SK-N-SH (cell line): ENCODE results near the gene ADAMTS2. TPM values are rescaled to one million over a fixed set of nuclear protein-coding genes. Genes with fewer than 3 reads are reported as not detected.
A peak's percentile ranks its signal among the peaks of the same experiment; 100 is the strongest.

ENCODE experiments used
- CTCF ChIA-PET: fragments of 300-600, 350-600 bp; formaldehyde crosslinking; extraction: SDS; loops from one replicate; lab custom pipeline; 2021; lab: Yijun Ruan, JAX
- POLR2A ChIA-PET: fragments of 350-600 bp; sonication (Branson Sonifier 250); formaldehyde crosslinking; extraction: SDS; loops from one replicate; lab custom pipeline; 2020; ENCODE audit warnings: antibody characterized with exemption, inconsistent platforms; lab: Yijun Ruan, JAX
- DNase-seq: peaks from one replicate; pipeline ENCODE4 v3.0.0; 2012
- H2AFZ ChIP-seq: fragments of 200-600 bp; sonication (generic); 2 replicates; pipeline ENCODE4 v1.8.1; 2016; ENCODE audit warnings: antibody characterized with exemption, mild to moderate bottlenecking, low read depth
- H3F3A ChIP-seq: fragments of 200-600 bp; sonication (generic); replicated peaks from 2 replicates; pipeline ENCODE3; 2016; ENCODE audit warnings: antibody characterized with exemption, mild to moderate bottlenecking; ENCODE audit not compliant: insufficient read depth
- H3K27ac ChIP-seq, 2 experiments: fragments of 200-500 bp in 1 of 2; fragments of 200-600 bp in 1 of 2; sonication (Bioruptor generic) in 1 of 2; sonication (generic), shearing (Covaris generic) in 1 of 2; 2 replicates each; pipeline versions ENCODE4 v1.5.1 to v1.6.1; 2014 to 2016; ENCODE audit warnings: low read depth in 2 of 2, inconsistent platforms in 1 of 2, low read length in 1 of 2, mild to moderate bottlenecking in 1 of 2, mixed read lengths in 1 of 2
- H3K27me3 ChIP-seq: fragments of 200-600 bp; sonication (generic), shearing (Covaris generic); 2 replicates; pipeline ENCODE4 v1.6.1; 2016; ENCODE audit warnings: mixed run types; ENCODE audit not compliant: insufficient read depth
- H3K36me3 ChIP-seq, 2 experiments: fragments of 200-500 bp in 1 of 2; fragments of 200-600 bp in 1 of 2; sonication (Bioruptor generic) in 1 of 2; sonication (generic) in 1 of 2; replicated peaks in 1 of 2; 2 replicates each; pipeline versions ENCODE3 to v1.5.1; 2014 to 2016; ENCODE audit warnings: low read length in 1 of 2, mild to moderate bottlenecking in 1 of 2; ENCODE audit not compliant: insufficient read depth in 2 of 2, control insufficient read depth in 1 of 2
- H3K4me1 ChIP-seq, 2 experiments: fragments of 200-500 bp in 1 of 2; fragments of 200-600 bp in 1 of 2; sonication (Bioruptor generic) in 1 of 2; sonication (generic), shearing (Covaris generic) in 1 of 2; 2 replicates each; pipeline versions ENCODE4 v1.5.1 to v1.6.1; 2014 to 2016; ENCODE audit warnings: low read depth in 1 of 2, low read length in 1 of 2, mixed run types in 1 of 2; ENCODE audit not compliant: insufficient read depth in 2 of 2, control insufficient read depth in 1 of 2
- H3K4me2 ChIP-seq: fragments of 200-600 bp; sonication (generic), shearing (Covaris generic); 2 replicates; pipeline ENCODE4 v1.6.1; 2017; ENCODE audit warnings: mixed run types
- H3K4me3 ChIP-seq, 2 experiments: fragments of 200-500 bp in 1 of 2; fragments of 200-600 bp in 1 of 2; sonication (Bioruptor generic) in 1 of 2; sonication (generic), shearing (Covaris generic) in 1 of 2; 2 replicates each; pipeline versions ENCODE4 v1.5.1 to v1.8.1; 2014 to 2016; ENCODE audit warnings: low read depth in 2 of 2, inconsistent platforms in 1 of 2, low read length in 1 of 2, mild to moderate bottlenecking in 1 of 2, mixed read lengths in 1 of 2, moderate library complexity in 1 of 2
- H3K79me2 ChIP-seq: fragments of 200-600 bp; sonication (generic); 2 replicates; pipeline ENCODE4 v1.8.1; 2017; ENCODE audit warnings: mild to moderate bottlenecking; ENCODE audit not compliant: insufficient read depth
- H3K9ac ChIP-seq: fragments of 200-600 bp; sonication (generic); 2 replicates; pipeline ENCODE4 v1.6.1; 2017; ENCODE audit warnings: mixed run types
- H3K9me2 ChIP-seq: fragments of 200-600 bp; sonication (generic); 2 replicates; pipeline ENCODE4 v1.6.1; 2017; ENCODE audit warnings: mixed run types
- H3K9me3 ChIP-seq: fragments of 200-600 bp; sonication (generic); 2 replicates; pipeline ENCODE4 v1.6.1; 2017; ENCODE audit warnings: mixed run types, mild to moderate bottlenecking, moderate library complexity
- H4K20me1 ChIP-seq: fragments of 200-600 bp; sonication (generic); 2 replicates; pipeline ENCODE4 v1.6.1; 2017; ENCODE audit warnings: mild to moderate bottlenecking, mixed run types; ENCODE audit not compliant: insufficient read depth
- CTCF ChIP-seq: fragments of 200-600 bp; sonication (generic); IDR thresholded peaks from 2 replicates; pipeline ENCODE4 v1.6.1; 2017; ENCODE audit warnings: antibody characterized with exemption, mild to moderate bottlenecking, moderate library complexity
- ELF1 ChIP-seq: IDR thresholded peaks from 2 replicates; pipeline ENCODE4 v1.4.0; 2012
- EP300 ChIP-seq, 2 experiments: IDR thresholded peaks; 2 replicates each; pipeline versions ENCODE4 v1.4.0 to v1.6.1; 2012; ENCODE audit warnings: borderline replicate concordance in 1 of 2, low read depth in 1 of 2, low read length in 1 of 2
- FOSL2 ChIP-seq: IDR thresholded peaks from 2 replicates; pipeline ENCODE4 v1.4.0; 2012; ENCODE audit warnings: low read depth, mild to moderate bottlenecking, moderate library complexity, borderline replicate concordance
- FOXJ3 ChIP-seq: sonication (generic); formaldehyde crosslinking; IDR thresholded peaks from 2 replicates; pipeline ENCODE4 v1.5.1; 2020; ENCODE audit warnings: mild to moderate bottlenecking, missing genetic modification reagents
- FOXM1 ChIP-seq: IDR thresholded peaks from 2 replicates; pipeline ENCODE4 v1.4.0; 2012; ENCODE audit warnings: low read depth, mild to moderate bottlenecking
- JUND ChIP-seq: IDR thresholded peaks from 2 replicates; pipeline ENCODE4 v1.4.0; 2012
- MAX ChIP-seq: IDR thresholded peaks from 2 replicates; pipeline ENCODE4 v1.4.0; 2012; ENCODE audit warnings: low read depth
- MEF2A ChIP-seq: IDR thresholded peaks from 2 replicates; pipeline ENCODE4 v1.4.0; 2012; ENCODE audit warnings: low read depth, borderline replicate concordance
- POLR2AphosphoS5 ChIP-seq: IDR thresholded peaks from 2 replicates; pipeline ENCODE4 v1.6.1; 2012; ENCODE audit warnings: low read depth, low read length
- RAD21 ChIP-seq: IDR thresholded peaks from 2 replicates; pipeline ENCODE4 v1.6.1; 2012; ENCODE audit warnings: mild to moderate bottlenecking, low read length
- REST ChIP-seq: IDR thresholded peaks from 2 replicates; pipeline ENCODE4 v1.6.1; 2012; ENCODE audit warnings: mild to moderate bottlenecking, low read depth, low read length, moderate library complexity
- RFX5 ChIP-seq: IDR thresholded peaks from 2 replicates; pipeline ENCODE4 v1.6.1; 2012; ENCODE audit warnings: mild to moderate bottlenecking, improper control_type of control experiment, low read length
- RXRA ChIP-seq: IDR thresholded peaks from 2 replicates; pipeline ENCODE4 v1.4.0; 2012; ENCODE audit warnings: low read depth, mild to moderate bottlenecking, borderline replicate concordance
- TAF1 ChIP-seq: IDR thresholded peaks from 2 replicates; pipeline ENCODE4 v1.6.1; 2012; ENCODE audit warnings: low read depth, mild to moderate bottlenecking, low read length, moderate library complexity, borderline replicate concordance
- TCF12 ChIP-seq: IDR thresholded peaks from 2 replicates; pipeline ENCODE4 v1.4.0; 2012
- TEAD4 ChIP-seq: IDR thresholded peaks from 2 replicates; pipeline ENCODE4 v1.4.0; 2012; ENCODE audit warnings: mild to moderate bottlenecking, borderline replicate concordance; ENCODE audit not compliant: insufficient read depth
- USF2 ChIP-seq: fragments of 150-350 bp; IDR thresholded peaks from 2 replicates; pipeline ENCODE4 v1.6.1; 2017; ENCODE audit warnings: antibody characterized with exemption, low read length, low read depth, borderline replicate concordance
- ZBTB33 ChIP-seq: IDR thresholded peaks from 2 replicates; pipeline ENCODE4 v1.4.0; 2012; ENCODE audit warnings: low read depth, borderline replicate concordance
- WGBS: methylation state at CpG from one replicate; pipeline ENCODE4 v1.1.6; 2017; ENCODE audit warnings: low lambda C conversion rate; 5-methylcytosine and 5-hydroxymethylcytosine counted together
- polyA plus RNA-seq, 3 experiments: library from polyadenylated mRNA; depleted of rRNA; stranded (reverse); fragments of >200 nt; gene quantifications; 2 replicates each; pipeline ENCODE4 v1.2.3, GENCODE V29; 2012

ADAMTS2 gene
- polyA plus RNA-seq, 1 of the 3 experiments (the other 2 are of a cell fraction) = 0.12 TPM

- Histone ChIP-seq H4K20me1 (no peaks in the 10 kb centered on the region), H3K27ac (peak overlapping the region in 1 of 2 experiments; percentile 82; a peak in 1 of 4 replicates), H3K9ac (no peak overlapping the region), H3K9me2 (no peaks in the 10 kb centered on the region), H2AFZ (no peak overlapping the region), H3K4me1 (peaks cover 0 to 63% of the 10 kb centered on the region in 2 experiments; a peak in 1 of 4 replicates), H3F3A (no peaks in the 10 kb centered on the region), H3K27me3 (no peaks in the 10 kb centered on the region), H3K36me3 (no peaks in the 10 kb centered on the region), H3K9me3 (peaks cover 2% of the 10 kb centered on the region), H3K4me3 (no peak overlapping the region), H3K79me2 (no peaks in the 10 kb centered on the region), H3K4me2 (no peak overlapping the region)
- ChIA-PET CTCF (interaction anchor here (0.7 to 1.5 kb wide), 3 partner anchors 57 to 213 kb away, joined by 3 to 6 read pairs (median 5); no protein-coding TSS in a partner anchor), POLR2A (interaction anchor here (0.5 kb wide), 1 partner anchor 40 kb away, joined by 3 read pairs; no protein-coding TSS in a partner anchor)
- DNase-seq = no peak
- TF ChIP-seq EP300 (IDR thresholded peaks at IDR 0.05; ENCODE audit: borderline replicate concordance in 1 of 2, low read depth in 1 of 2, low read length in 1 of 2) (no peak), FOSL2 (no peak), POLR2AphosphoS5 (no peak), MEF2A (no peak), RXRA (no peak), TAF1 (no peak), FOXJ3 (CRISPR knock-in tag) (no peak), ZBTB33 (no peak), TCF12 (no peak), RAD21 (no peak), JUND (no peak), TEAD4 (no peak), REST (no peak), ELF1 (no peak), USF2 (no peak), MAX (no peak), RFX5 (no peak), CTCF (no peak), FOXM1 (no peak)
- WGBS = 73% methylated on average over 2 of the region's 8 CpGs
These were observed 65.2 kb downstream of the ADAMTS2 start for GRCh38 chr5:179280095-179280490.
